ENCODE results near the gene TMEM201. TPM values are rescaled to one million over a fixed set of nuclear protein-coding genes. Genes with fewer than 3 reads are reported as not detected.

The TMEM201 gene
- total RNA-seq, 1 experiment from 2014 or later: 17.4 TPM

DNA sequence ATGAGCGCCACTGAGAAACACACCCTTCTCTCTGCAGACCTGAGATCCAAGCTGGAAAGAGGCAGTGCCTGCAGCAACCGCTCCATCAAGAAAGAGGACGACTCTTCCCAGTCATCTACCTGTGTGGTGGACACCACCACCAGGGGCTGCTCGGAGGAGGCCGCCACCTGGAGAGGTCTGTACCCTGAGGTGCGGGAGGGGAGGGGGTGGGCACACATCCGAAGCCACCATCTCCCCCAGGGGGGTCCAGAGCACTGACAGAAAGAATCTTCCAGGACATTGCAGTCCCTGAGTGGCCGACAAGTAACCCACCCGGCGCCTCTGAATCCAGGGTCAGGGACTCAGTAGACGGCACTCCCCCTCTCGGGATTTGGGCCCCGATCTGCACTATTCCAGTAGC is 23.0 kb downstream of the TMEM201 start:
- Histone ChIP-seq H3F3A (ENCODE audit: insufficient read depth, low read depth) (0 out of 2 replicates have a peak, but pooled peaks cover 3% of the 10 kb centered on the region), H3K9me3 (ENCODE audit: insufficient read depth, low read depth) (no peaks in the 10 kb centered on the region), H3K4me1 (replicated peaks; ENCODE audit: insufficient read depth) (no peaks in the 10 kb centered on the region), H3K4me3 (no peak overlapping the region), H4K20me1 (ENCODE audit: insufficient read depth) (no peaks in the 10 kb centered on the region), H3K27me3 (ENCODE audit: insufficient read depth, low read depth) (no peaks in the 10 kb centered on the region), H3K36me3 (ENCODE audit: low read depth) (no peaks in the 10 kb centered on the region), H3K9me2 (ENCODE audit: insufficient read depth) (no peaks in the 10 kb centered on the region), H2AFZ (no peak overlapping the region), H3K79me2 (ENCODE audit: low read depth) (no peaks in the 10 kb centered on the region), H3K4me2 (no peak overlapping the region), H3K27ac (no peak overlapping the region)
- ChIA-PET CTCF (no interaction called here), POLR2A (ENCODE audit: unreplicated experiment) (no interaction called here)
- BruUV-seq (replicated peaks): no TSS peak
- TF ChIP-seq EZH2 (IDR thresholded peaks at IDR 0.05; ENCODE audit: low read depth): no peak
- intact Hi-C loops (cut with micrococcal nuclease; ENCODE audit: unreplicated experiment): no loop called here
- DNase-seq: no peak

DNA sequence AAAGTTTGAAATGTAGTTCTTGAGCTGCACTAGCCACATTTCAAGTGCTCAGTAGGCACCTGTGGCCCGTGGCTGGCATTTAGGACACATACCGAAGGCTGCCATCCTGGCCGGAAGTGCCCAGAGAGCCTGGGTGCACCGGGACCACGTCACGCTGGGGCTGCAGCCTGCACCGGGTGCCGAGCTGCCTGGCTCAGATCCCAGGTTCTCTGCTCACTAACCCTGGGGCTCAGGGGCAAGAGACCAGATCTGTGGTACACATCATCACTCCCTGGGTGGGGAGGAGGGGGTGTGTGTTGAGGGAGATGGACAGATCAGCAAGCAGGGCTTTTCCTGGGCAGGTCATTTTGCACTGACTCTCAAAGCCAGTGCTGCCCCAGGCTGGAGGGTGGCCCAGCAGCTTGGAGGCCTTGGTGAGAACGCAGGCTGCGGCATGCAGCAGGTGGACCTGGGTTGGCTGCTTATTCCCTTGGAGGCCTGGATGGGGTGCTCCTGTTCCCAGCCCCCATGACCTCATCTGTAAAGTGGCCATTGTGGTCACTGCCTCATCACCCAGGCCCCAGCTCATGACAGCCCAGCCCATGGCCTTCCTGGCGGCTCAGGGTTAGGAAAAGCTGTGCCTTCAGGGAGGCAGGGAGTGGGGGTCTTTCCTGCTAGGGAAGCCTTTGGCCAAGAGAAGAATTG is 23.6 kb downstream of the TMEM201 start:
- no peaks in the 10 kb centered on the region for H3K4me1 ChIP-seq (replicated peaks; ENCODE audit: insufficient read depth)
- ChIA-PET POLR2A (ENCODE audit: unreplicated experiment) (no interaction called here), CTCF (no interaction called here)
- TF ChIP-seq, protein P1, sequence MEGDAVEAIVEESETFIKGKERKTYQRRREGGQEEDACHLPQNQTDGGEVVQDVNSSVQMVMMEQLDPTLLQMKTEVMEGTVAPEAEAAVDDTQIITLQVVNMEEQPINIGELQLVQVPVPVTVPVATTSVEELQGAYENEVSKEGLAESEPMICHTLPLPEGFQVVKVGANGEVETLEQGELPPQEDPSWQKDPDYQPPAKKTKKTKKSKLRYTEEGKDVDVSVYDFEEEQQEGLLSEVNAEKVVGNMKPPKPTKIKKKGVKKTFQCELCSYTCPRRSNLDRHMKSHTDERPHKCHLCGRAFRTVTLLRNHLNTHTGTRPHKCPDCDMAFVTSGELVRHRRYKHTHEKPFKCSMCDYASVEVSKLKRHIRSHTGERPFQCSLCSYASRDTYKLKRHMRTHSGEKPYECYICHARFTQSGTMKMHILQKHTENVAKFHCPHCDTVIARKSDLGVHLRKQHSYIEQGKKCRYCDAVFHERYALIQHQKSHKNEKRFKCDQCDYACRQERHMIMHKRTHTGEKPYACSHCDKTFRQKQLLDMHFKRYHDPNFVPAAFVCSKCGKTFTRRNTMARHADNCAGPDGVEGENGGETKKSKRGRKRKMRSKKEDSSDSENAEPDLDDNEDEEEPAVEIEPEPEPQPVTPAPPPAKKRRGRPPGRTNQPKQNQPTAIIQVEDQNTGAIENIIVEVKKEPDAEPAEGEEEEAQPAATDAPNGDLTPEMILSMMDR (conservative IDR thresholded peaks at IDR 0.05): no peak
- TF ChIP-seq EZH2 (IDR thresholded peaks at IDR 0.05; ENCODE audit: low read depth): no peak
- H3K4me3 ChIP-seq: no peak overlapping the region
- no TSS peak for BruUV-seq (replicated peaks)
- H3F3A ChIP-seq (ENCODE audit: insufficient read depth, low read depth): 0 out of 2 replicates have a peak, but pooled peaks cover 3% of the 10 kb centered on the region
- no peaks in the 10 kb centered on the region for H3K9me2 ChIP-seq (ENCODE audit: insufficient read depth)
- H3K79me2 ChIP-seq (ENCODE audit: low read depth): no peaks in the 10 kb centered on the region
- H4K20me1 ChIP-seq (ENCODE audit: insufficient read depth): no peaks in the 10 kb centered on the region
- no peaks in the 10 kb centered on the region for H3K27me3 ChIP-seq (ENCODE audit: insufficient read depth, low read depth)
- H3K27ac ChIP-seq: no peak overlapping the region
- H2AFZ ChIP-seq: no peak overlapping the region
- H3K36me3 ChIP-seq (ENCODE audit: low read depth): no peaks in the 10 kb centered on the region
- H3K9me3 ChIP-seq (ENCODE audit: insufficient read depth, low read depth): no peaks in the 10 kb centered on the region
- DNase-seq: no peak
- H3K4me2 ChIP-seq: no peak overlapping the region
- intact Hi-C loops (cut with micrococcal nuclease; ENCODE audit: unreplicated experiment): no loop called here

DNA sequence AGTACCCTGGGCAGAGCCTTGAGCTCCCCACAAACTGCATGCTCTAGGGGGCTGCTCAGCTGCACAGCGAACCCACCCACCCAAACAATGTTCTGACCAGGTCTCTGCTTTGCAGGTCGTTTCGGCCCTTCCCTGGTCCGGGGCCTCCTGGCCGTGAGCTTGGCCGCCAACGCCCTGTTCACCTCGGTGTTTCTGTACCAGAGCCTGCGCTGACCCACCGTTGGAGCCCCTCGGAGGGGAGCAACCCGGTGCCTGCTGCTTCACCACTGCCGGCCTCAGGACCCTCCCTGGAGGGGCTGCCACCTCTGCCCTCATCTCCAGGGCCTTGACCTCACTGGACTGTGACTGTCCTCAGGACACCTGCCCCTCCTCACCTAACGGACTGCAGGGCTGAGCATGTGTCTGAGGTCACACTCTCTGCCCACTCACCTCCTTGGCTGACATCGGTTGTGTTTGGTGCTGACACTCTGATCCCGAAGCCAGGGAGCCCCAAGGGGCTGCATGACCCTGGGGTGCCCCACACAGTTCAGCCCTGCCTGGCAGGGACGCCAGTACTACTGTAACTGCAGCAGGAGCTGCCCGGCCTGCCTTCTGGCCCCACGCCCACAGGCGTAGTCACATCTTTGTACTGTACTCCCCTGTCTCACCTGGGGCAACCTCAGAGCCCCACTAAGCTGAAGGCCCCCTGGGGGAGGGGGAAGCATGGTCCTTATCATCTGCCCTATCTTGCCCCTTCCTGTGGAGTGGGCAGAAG is 24.3 kb downstream of the TMEM201 start:
- Histone ChIP-seq H3K9me2 (ENCODE audit: insufficient read depth) (no peaks in the 10 kb centered on the region), H3K4me3 (no peak overlapping the region), H2AFZ (no peak overlapping the region), H3F3A (ENCODE audit: insufficient read depth, low read depth) (0 out of 2 replicates have a peak, but pooled peaks cover 3% of the 10 kb centered on the region), H3K36me3 (ENCODE audit: low read depth) (no peaks in the 10 kb centered on the region), H3K27ac (no peak overlapping the region), H3K4me1 (replicated peaks; ENCODE audit: insufficient read depth) (no peaks in the 10 kb centered on the region), H3K79me2 (ENCODE audit: low read depth) (no peaks in the 10 kb centered on the region), H3K27me3 (ENCODE audit: insufficient read depth, low read depth) (no peaks in the 10 kb centered on the region), H3K4me2 (no peak overlapping the region), H4K20me1 (ENCODE audit: insufficient read depth) (no peaks in the 10 kb centered on the region), H3K9me3 (ENCODE audit: insufficient read depth, low read depth) (no peaks in the 10 kb centered on the region)
- ChIA-PET CTCF (interaction anchor here (0.6 kb wide), 1 partner anchor 399 kb away, joined by 4 read pairs; no protein-coding TSS in a partner anchor), POLR2A (ENCODE audit: unreplicated experiment) (no interaction called here)
- intact Hi-C loops (cut with micrococcal nuclease; ENCODE audit: unreplicated experiment): no loop called here
- no TSS peak for BruUV-seq (replicated peaks)
- TF ChIP-seq, protein P1 (conservative IDR thresholded peaks at IDR 0.05): no peak
- no peak for TF ChIP-seq EZH2 (IDR thresholded peaks at IDR 0.05; ENCODE audit: low read depth)
- no peak for DNase-seq

All from PC-9 (cell line).